ENCODE measurements around the gene OMP. TPM values are rescaled to one million over a fixed set of nuclear protein-coding genes. Genes with fewer than 3 reads are reported as not detected.

Gene OMP
- total RNA-seq, 4 donors from 2014 or later, result 1.0 to 2.1 TPM; not detected in 2

GRCh38 chr11:77104727-77105126 lies 2.1 kb downstream of the OMP start:
- Histone ChIP-seq H3K27me3 (no peaks in the 10 kb centered on the region), H3K36me3 (no peaks in the 10 kb centered on the region), H3K4me3 (no peak overlapping the region), H3K9me3 (no peaks in the 10 kb centered on the region), H3K27ac (no peak overlapping the region), H3K4me1 (no peaks in the 10 kb centered on the region)
- intact Hi-C loops (cut with DNase I; ENCODE audit: low total_unique reads), result no loop called here
- TF ChIP-seq POLR2A (IDR thresholded peaks at IDR 0.05), result no peak
- TF ChIP-seq, protein P1, sequence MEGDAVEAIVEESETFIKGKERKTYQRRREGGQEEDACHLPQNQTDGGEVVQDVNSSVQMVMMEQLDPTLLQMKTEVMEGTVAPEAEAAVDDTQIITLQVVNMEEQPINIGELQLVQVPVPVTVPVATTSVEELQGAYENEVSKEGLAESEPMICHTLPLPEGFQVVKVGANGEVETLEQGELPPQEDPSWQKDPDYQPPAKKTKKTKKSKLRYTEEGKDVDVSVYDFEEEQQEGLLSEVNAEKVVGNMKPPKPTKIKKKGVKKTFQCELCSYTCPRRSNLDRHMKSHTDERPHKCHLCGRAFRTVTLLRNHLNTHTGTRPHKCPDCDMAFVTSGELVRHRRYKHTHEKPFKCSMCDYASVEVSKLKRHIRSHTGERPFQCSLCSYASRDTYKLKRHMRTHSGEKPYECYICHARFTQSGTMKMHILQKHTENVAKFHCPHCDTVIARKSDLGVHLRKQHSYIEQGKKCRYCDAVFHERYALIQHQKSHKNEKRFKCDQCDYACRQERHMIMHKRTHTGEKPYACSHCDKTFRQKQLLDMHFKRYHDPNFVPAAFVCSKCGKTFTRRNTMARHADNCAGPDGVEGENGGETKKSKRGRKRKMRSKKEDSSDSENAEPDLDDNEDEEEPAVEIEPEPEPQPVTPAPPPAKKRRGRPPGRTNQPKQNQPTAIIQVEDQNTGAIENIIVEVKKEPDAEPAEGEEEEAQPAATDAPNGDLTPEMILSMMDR (IDR thresholded peaks at IDR 0.05), result no peak
- no peak for DNase-seq

DNA sequence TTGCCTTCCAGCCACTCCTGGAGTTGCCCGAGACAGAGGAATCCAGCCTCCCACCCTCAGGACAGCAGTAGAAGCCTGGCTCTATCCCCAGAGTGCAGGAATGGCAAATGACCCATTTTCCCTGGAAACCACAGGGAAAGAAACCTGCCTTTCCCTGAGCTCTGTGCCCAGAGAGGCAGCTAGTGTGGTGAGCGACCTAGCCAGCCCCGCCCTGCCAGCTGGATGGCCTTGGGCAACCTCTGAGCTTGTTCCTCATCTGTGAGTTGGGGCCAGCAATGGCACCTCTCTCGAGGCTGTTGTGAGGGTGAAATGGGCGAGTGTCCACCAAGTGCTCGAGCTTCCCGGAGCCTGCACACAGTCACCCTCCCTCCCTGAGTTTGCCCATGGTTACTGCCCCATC lies 3.7 kb downstream of the OMP start:
- H3K36me3 ChIP-seq, result no peaks in the 10 kb centered on the region
- H3K4me1 ChIP-seq, result no peaks in the 10 kb centered on the region
- intact Hi-C loops (cut with DNase I; ENCODE audit: low total_unique reads), result no loop called here
- TF ChIP-seq, protein P1 (IDR thresholded peaks at IDR 0.05), result no peak
- no peak for TF ChIP-seq POLR2A (IDR thresholded peaks at IDR 0.05)
- DNase-seq, result no peak
- no peak overlapping the region for H3K4me3 ChIP-seq
- no peak overlapping the region for H3K27ac ChIP-seq
- no peaks in the 10 kb centered on the region for H3K9me3 ChIP-seq
- no peaks in the 10 kb centered on the region for H3K27me3 ChIP-seq

- intact Hi-C loops (cut with DNase I; ENCODE audit: low total_unique reads), result no loop called here
- Histone ChIP-seq H3K27ac (no peak overlapping the region), H3K4me3 (no peak overlapping the region), H3K4me1 (no peaks in the 10 kb centered on the region), H3K27me3 (no peaks in the 10 kb centered on the region), H3K9me3 (no peaks in the 10 kb centered on the region), H3K36me3 (no peaks in the 10 kb centered on the region)
- DNase-seq, result no peak
- no peak for TF ChIP-seq POLR2A (IDR thresholded peaks at IDR 0.05)
- TF ChIP-seq, protein P1 (IDR thresholded peaks at IDR 0.05), result no peak
These were observed 4.1 kb downstream of the OMP start for GRCh38 chr11:77106759-77107158.

GRCh38 chr11:77107950-77108349 lies 5.3 kb downstream of the OMP start:
- no peaks in the 10 kb centered on the region for H3K9me3 ChIP-seq
- no peak for TF ChIP-seq POLR2A (IDR thresholded peaks at IDR 0.05)
- TF ChIP-seq, protein P1 (IDR thresholded peaks at IDR 0.05), result no peak
- DNase-seq, result peak; percentile 55 to 65
- H3K36me3 ChIP-seq, result no peaks in the 10 kb centered on the region
- no peak overlapping the region for H3K27ac ChIP-seq
- intact Hi-C loops (cut with DNase I; ENCODE audit: low total_unique reads), result no loop called here
- H3K4me3 ChIP-seq, result no peak overlapping the region
- H3K4me1 ChIP-seq, result no peaks in the 10 kb centered on the region
- no peaks in the 10 kb centered on the region for H3K27me3 ChIP-seq

GRCh38 chr11:77108436-77108835 lies 5.8 kb downstream of the OMP start:
- H3K9me3 ChIP-seq, result no peaks in the 10 kb centered on the region
- H3K27me3 ChIP-seq, result no peaks in the 10 kb centered on the region
- no peak overlapping the region for H3K4me3 ChIP-seq
- DNase-seq, result no peak
- intact Hi-C loops (cut with DNase I; ENCODE audit: low total_unique reads), result no loop called here
- no peak overlapping the region for H3K27ac ChIP-seq
- TF ChIP-seq POLR2A (IDR thresholded peaks at IDR 0.05), result no peak
- TF ChIP-seq, protein P1 (IDR thresholded peaks at IDR 0.05), result no peak
- H3K36me3 ChIP-seq, result no peaks in the 10 kb centered on the region
- no peaks in the 10 kb centered on the region for H3K4me1 ChIP-seq

Measured in uterus (tissue), 4 donors.